Muscle layer of colon (tissue), 2 donors: ENCODE results near the gene ZNF367.
"Not testable (repeated sequence)": the region's sequence is repeated elsewhere in the genome, so short reads cannot be mapped to it uniquely, and the experiment has no call there.

Source experiments
- H3K27ac ChIP-seq: one replicate; pipeline ENCODE4 v1.7.0; 2013; ENCODE audit warnings: low read depth, mild to moderate bottlenecking, low read length, moderate library complexity
- H3K27me3 ChIP-seq, 2 donors: one replicate each; pipeline ENCODE4 v1.7.0; 2013; ENCODE audit warnings: low read length in 2 of 2, mild to moderate bottlenecking in 2 of 2; ENCODE audit not compliant: insufficient read depth in 2 of 2, control insufficient read depth in 1 of 2
- H3K36me3 ChIP-seq: one replicate; pipeline ENCODE4 v1.7.0; 2013; ENCODE audit warnings: mild to moderate bottlenecking, low read length; ENCODE audit not compliant: insufficient read depth
- H3K4me1 ChIP-seq: one replicate; pipeline ENCODE4 v1.7.0; 2013; ENCODE audit warnings: mild to moderate bottlenecking, low read length; ENCODE audit not compliant: insufficient read depth
- H3K4me3 ChIP-seq, 2 donors: one replicate each; pipeline ENCODE4 v1.7.0; 2013; ENCODE audit warnings: low read length in 2 of 2, low read depth in 1 of 2, mild to moderate bottlenecking in 1 of 2, moderate library complexity in 1 of 2
- H3K9ac ChIP-seq: one replicate; pipeline ENCODE4 v1.7.0; 2013; ENCODE audit warnings: low read length
- H3K9me3 ChIP-seq: one replicate; pipeline ENCODE4 v1.7.0; 2013; ENCODE audit warnings: mild to moderate bottlenecking, low read length
- donor health status: abdominal sarcoma.
- donor health status: Adenocarcinoma of cecum.

Gene ZNF367

GRCh38 chr9:96378187-96378586, 40.0 kb downstream of the ZNF367 start:
- no peaks in the 10 kb centered on the region for H3K27me3 ChIP-seq
- H3K36me3 ChIP-seq, result no peaks in the 10 kb centered on the region
- peaks cover 21% of the 10 kb centered on the region for H3K4me1 ChIP-seq
- no peak overlapping the region for H3K27ac ChIP-seq
- no peaks in the 10 kb centered on the region for H3K9me3 ChIP-seq
- H3K4me3 ChIP-seq, result no peak overlapping the region
- H3K9ac ChIP-seq, result no peak overlapping the region

- Histone ChIP-seq H3K9me3 (no peaks in the 10 kb centered on the region), H3K27ac (no peak overlapping the region), H3K36me3 (no peaks in the 10 kb centered on the region), H3K4me1 (peaks cover 21% of the 10 kb centered on the region), H3K9ac (no peak overlapping the region), H3K27me3 (no peaks in the 10 kb centered on the region), H3K4me3 (no peak overlapping the region)
These were observed 41.0 kb downstream of the ZNF367 start for GRCh38 chr9:96376891-96377874.

- not testable (repeated sequence) for H3K27me3 ChIP-seq, H3K4me3 ChIP-seq, H3K9me3 ChIP-seq, H3K27ac ChIP-seq, H3K36me3 ChIP-seq, H3K9ac ChIP-seq
- H3K4me1 ChIP-seq, result peaks cover 14% of the 10 kb centered on the region
These were observed 42.7 kb downstream of the ZNF367 start for GRCh38 chr9:96375507-96375906.

GRCh38 chr9:96367943-96368342, 50.2 kb downstream of the ZNF367 start:
- H3K9me3 ChIP-seq, result no peaks in the 10 kb centered on the region
- H3K4me3 ChIP-seq, result no peak overlapping the region
- no peak overlapping the region for H3K27ac ChIP-seq
- H3K9ac ChIP-seq, result no peak overlapping the region
- peaks cover 13% of the 10 kb centered on the region for H3K36me3 ChIP-seq
- H3K4me1 ChIP-seq, result no peaks in the 10 kb centered on the region
- no peaks in the 10 kb centered on the region for H3K27me3 ChIP-seq

GRCh38 chr9:96363175-96363967, 54.8 kb downstream of the ZNF367 start:
- Histone ChIP-seq H3K27ac (no peak overlapping the region), H3K4me1 (no peaks in the 10 kb centered on the region), H3K9me3 (no peaks in the 10 kb centered on the region), H3K4me3 (no peak overlapping the region), H3K27me3 (no peaks in the 10 kb centered on the region), H3K36me3 (peaks cover 24% of the 10 kb centered on the region), H3K9ac (no peak overlapping the region)

GRCh38 chr9:96362119-96362518, 56.1 kb downstream of the ZNF367 start:
- H3K36me3 ChIP-seq, result peaks cover 24% of the 10 kb centered on the region
- not testable (repeated sequence) for H3K9ac ChIP-seq, H3K27me3 ChIP-seq, H3K4me1 ChIP-seq, H3K4me3 ChIP-seq, H3K9me3 ChIP-seq, H3K27ac ChIP-seq

GRCh38 chr9:96361668-96362067, 56.5 kb downstream of the ZNF367 start:
- no peak overlapping the region for H3K9ac ChIP-seq
- no peak overlapping the region for H3K4me3 ChIP-seq
- no peak overlapping the region for H3K27ac ChIP-seq
- no peaks in the 10 kb centered on the region for H3K27me3 ChIP-seq
- no peaks in the 10 kb centered on the region for H3K4me1 ChIP-seq
- peaks cover 24% of the 10 kb centered on the region for H3K36me3 ChIP-seq
- H3K9me3 ChIP-seq, result no peaks in the 10 kb centered on the region

- H3K9me3 ChIP-seq, result no peaks in the 10 kb centered on the region
- no peak overlapping the region for H3K9ac ChIP-seq
- H3K27me3 ChIP-seq, result no peaks in the 10 kb centered on the region
- peaks cover 25% of the 10 kb centered on the region for H3K36me3 ChIP-seq
- no peak overlapping the region for H3K4me3 ChIP-seq
- no peak overlapping the region for H3K27ac ChIP-seq
- no peaks in the 10 kb centered on the region for H3K4me1 ChIP-seq
These were observed 57.2 kb downstream of the ZNF367 start for GRCh38 chr9:96360976-96361375.

- not testable (repeated sequence) for H3K27me3 ChIP-seq, H3K4me3 ChIP-seq, H3K9ac ChIP-seq, H3K27ac ChIP-seq, H3K4me1 ChIP-seq, H3K9me3 ChIP-seq
- peaks cover 27% of the 10 kb centered on the region for H3K36me3 ChIP-seq
These were observed 57.6 kb downstream of the ZNF367 start for GRCh38 chr9:96360523-96360922.

GRCh38 chr9:96350866-96351265, 67.3 kb downstream of the ZNF367 start:
- Histone ChIP-seq H3K27ac (no peak overlapping the region), H3K4me3 (no peak overlapping the region), H3K9me3 (no peaks in the 10 kb centered on the region), H3K9ac (no peak overlapping the region), H3K27me3 (no peaks in the 10 kb centered on the region), H3K36me3 (peaks cover 18% of the 10 kb centered on the region), H3K4me1 (no peaks in the 10 kb centered on the region)

- Histone ChIP-seq H3K27ac (no peak overlapping the region), H3K4me3 (no peak overlapping the region), H3K9ac (no peak overlapping the region), H3K36me3 (peaks cover 17% of the 10 kb centered on the region), H3K4me1 (peaks cover 7% of the 10 kb centered on the region), H3K9me3 (no peaks in the 10 kb centered on the region), H3K27me3 (no peaks in the 10 kb centered on the region)
These were observed 69.9 kb downstream of the ZNF367 start for GRCh38 chr9:96348261-96348660.
